H1 (cell line): ENCODE results near the gene OMP. TPM values are rescaled to one million over a fixed set of nuclear protein-coding genes. Genes with fewer than 3 reads are reported as not detected.

Experiments used
- CTCF ChIA-PET: fragments of 300-600 bp; sonication (Branson Sonifier 250); formaldehyde crosslinking; loops from one replicate; lab custom pipeline; 2021; ENCODE audit not compliant: partially characterized antibody; lab: Charles Lee
- POLR2A ChIA-PET: fragments of 300-600 bp; sonication (Branson Sonifier 250); formaldehyde crosslinking; loops from one replicate; lab custom pipeline; 2021; ENCODE audit warnings: inconsistent platforms; ENCODE audit not compliant: partially characterized antibody; lab: Charles Lee
- DNase-seq, 2 experiments: peaks; one replicate each; pipeline versions ENCODE4 v3.0.0 to v3.0.0-alpha.2; 2010 to 2022; ENCODE audit warnings: low spot score in 2 of 2, low read depth in 1 of 2, mixed read lengths in 1 of 2
- FAIRE-seq: peaks from 2 replicates; lab custom pipeline; 2011; peaks lifted over from hg19 to GRCh38; lab: Jason Lieb, UNC
- H2AFZ ChIP-seq: 2 replicates; pipeline ENCODE4 v1.8.1; 2012; ENCODE audit warnings: low read length, inconsistent platforms
- H2AK5ac ChIP-seq: 2 replicates; pipeline ENCODE4 v1.6.1; 2013; ENCODE audit warnings: low read depth, low read length
- H2BK120ac ChIP-seq: replicated peaks from 2 replicates; pipeline ENCODE3; 2013; ENCODE audit warnings: low read depth, low read length, inconsistent platforms
- H2BK12ac ChIP-seq: 2 replicates; pipeline ENCODE4 v1.6.1; 2013; ENCODE audit warnings: low read depth, low read length
- H2BK15ac ChIP-seq: 2 replicates; pipeline ENCODE4 v1.6.1; 2013; ENCODE audit warnings: low read length
- H2BK20ac ChIP-seq: 2 replicates; pipeline ENCODE4 v1.6.1; 2013; ENCODE audit warnings: low read length
- H2BK5ac ChIP-seq: 2 replicates; pipeline ENCODE4 v1.6.1; 2013; ENCODE audit warnings: low read depth, low read length
- H3K14ac ChIP-seq: 2 replicates; pipeline ENCODE4 v1.6.1; 2013; ENCODE audit warnings: inconsistent platforms; ENCODE audit not compliant: insufficient read length
- H3K18ac ChIP-seq: 2 replicates; pipeline ENCODE4 v1.6.1; 2013; ENCODE audit warnings: low read length; ENCODE audit errors: extremely low read depth
- H3K23ac ChIP-seq: 2 replicates; pipeline ENCODE4 v1.6.1; 2013; ENCODE audit warnings: inconsistent platforms; ENCODE audit not compliant: insufficient read length
- H3K23me2 ChIP-seq: 2 replicates; pipeline ENCODE4 v1.6.1; 2013; ENCODE audit warnings: low read depth, low read length
- H3K27ac ChIP-seq: 2 replicates; pipeline ENCODE4 v1.6.1; 2011; ENCODE audit warnings: low read depth, low read length, inconsistent platforms
- H3K27me3 ChIP-seq, 4 experiments: replicated peaks in 1 of 4; 1 replicate in 1 of 4; 2 replicates in 3 of 4; pipeline versions ENCODE4 v1.6.1 to v1.8.1; 2011 to 2013; ENCODE audit warnings: low read length in 3 of 4, mild to moderate bottlenecking in 3 of 4, inconsistent platforms in 2 of 4, mixed read lengths in 2 of 4, moderate library complexity in 1 of 4; ENCODE audit not compliant: control insufficient read depth in 3 of 4, insufficient read depth in 3 of 4; ENCODE audit errors: extremely low read depth in 1 of 4
- H3K36me3 ChIP-seq, 4 experiments: 2 replicates each; pipeline versions ENCODE4 v1.6.1 to v1.8.1; 2011 to 2013; ENCODE audit warnings: mild to moderate bottlenecking in 4 of 4, low read length in 3 of 4, moderate library complexity in 2 of 4, control low read depth in 1 of 4, inconsistent platforms in 1 of 4; ENCODE audit not compliant: insufficient read depth in 4 of 4, control insufficient read depth in 2 of 4
- H3K4ac ChIP-seq: replicated peaks from 2 replicates; pipeline ENCODE3; 2013; ENCODE audit warnings: low read length, low read depth, mixed read lengths, inconsistent platforms; ENCODE audit not compliant: insufficient read length
- H3K4me1 ChIP-seq, 4 experiments: replicated peaks in 1 of 4; 1 replicate in 1 of 4; 2 replicates in 3 of 4; pipeline versions ENCODE4 v1.6.1 to v1.8.1; 2011 to 2013; ENCODE audit warnings: low read length in 3 of 4, inconsistent platforms in 2 of 4, mixed read lengths in 1 of 4; ENCODE audit not compliant: insufficient read depth in 4 of 4, control insufficient read depth in 3 of 4
- H3K4me2 ChIP-seq, 2 experiments: 2 replicates each; pipeline versions ENCODE4 v1.6.1 to v1.8.1; 2011 to 2013; ENCODE audit warnings: low read depth in 2 of 2, low read length in 2 of 2, control low read depth in 1 of 2, inconsistent platforms in 1 of 2, mild to moderate bottlenecking in 1 of 2; ENCODE audit not compliant: insufficient read depth in 1 of 2
- H3K4me3 ChIP-seq, 4 experiments: fragments of 200-600, 300-600 bp in 1 of 4; sonication (generic), shearing (Covaris generic), sonication (Bioruptor Twin) in 1 of 4; 2 replicates each; pipeline versions ENCODE4 v1.5.1 to v1.8.1; 2011 to 2016; ENCODE audit warnings: low read length in 4 of 4, low read depth in 3 of 4, control low read depth in 2 of 4, inconsistent platforms in 2 of 4, mild to moderate bottlenecking in 2 of 4, mixed read lengths in 1 of 4, moderate library complexity in 1 of 4; ENCODE audit not compliant: insufficient read depth in 2 of 4; ENCODE audit errors: extremely low read depth in 1 of 4
- H3K56ac ChIP-seq: replicated peaks from 2 replicates; pipeline ENCODE3; 2013; ENCODE audit warnings: low read depth, mild to moderate bottlenecking, mixed read lengths, low read length, inconsistent platforms; ENCODE audit not compliant: insufficient read length
- H3K79me1 ChIP-seq: 2 replicates; pipeline ENCODE4 v1.6.1; 2013; ENCODE audit warnings: low read depth, low read length, control low read depth
- H3K79me2 ChIP-seq, 2 experiments: 2 replicates each; pipeline versions ENCODE4 v1.6.1 to v1.8.1; 2012 to 2013; ENCODE audit warnings: low read length in 2 of 2, mild to moderate bottlenecking in 2 of 2, inconsistent platforms in 1 of 2; ENCODE audit not compliant: insufficient read depth in 2 of 2, control insufficient read depth in 1 of 2
- H3K9ac ChIP-seq, 4 experiments: replicated peaks in 1 of 4; 1 replicate in 1 of 4; 2 replicates in 3 of 4; pipeline versions ENCODE4 v1.6.1 to v1.8.1; 2011 to 2013; ENCODE audit warnings: low read depth in 3 of 4, low read length in 3 of 4, control low read depth in 2 of 4, mild to moderate bottlenecking in 2 of 4, moderate library complexity in 2 of 4, inconsistent platforms in 1 of 4; ENCODE audit errors: extremely low read depth in 1 of 4
- H3K9me3 ChIP-seq, 2 experiments: 2 replicates each; pipeline versions ENCODE4 v1.6.1 to v1.8.1; 2012 to 2013; ENCODE audit warnings: mild to moderate bottlenecking in 2 of 2, moderate library complexity in 2 of 2, control low read depth in 1 of 2, inconsistent platforms in 1 of 2, low read depth in 1 of 2, low read length in 1 of 2, mixed read lengths in 1 of 2; ENCODE audit not compliant: insufficient read depth in 2 of 2
- H4K20me1 ChIP-seq, 2 experiments: replicated peaks in 1 of 2; 2 replicates each; pipeline versions ENCODE3 to v1.8.1; 2011 to 2013; ENCODE audit warnings: inconsistent platforms in 2 of 2, low read length in 2 of 2, mild to moderate bottlenecking in 1 of 2; ENCODE audit not compliant: insufficient read depth in 2 of 2, control insufficient read depth in 1 of 2
- H4K5ac ChIP-seq: 2 replicates; pipeline ENCODE4 v1.6.1; 2013; ENCODE audit warnings: low read length, low read depth, mixed read lengths, inconsistent platforms; ENCODE audit not compliant: insufficient read length
- H4K8ac ChIP-seq: 2 replicates; pipeline ENCODE4 v1.8.0; 2013; ENCODE audit warnings: mild to moderate bottlenecking, moderate library complexity, low read length, inconsistent platforms; ENCODE audit not compliant: insufficient read depth; ENCODE audit errors: extremely low read depth
- H4K91ac ChIP-seq: replicated peaks from 2 replicates; pipeline ENCODE3; 2013; ENCODE audit warnings: low read length, mixed read lengths, inconsistent platforms; ENCODE audit not compliant: insufficient read length
- ATF2 ChIP-seq: IDR thresholded peaks from 2 replicates; pipeline ENCODE4 v1.6.1; 2012; ENCODE audit warnings: low read length, inconsistent platforms
- CBX8 ChIP-seq: fragments of 300-800, 300-1000 bp; sonication (generic); IDR thresholded peaks from 2 replicates; pipeline ENCODE4 v1.7.1; 2016; ENCODE audit warnings: low read depth, low read length, borderline replicate concordance
- JUN ChIP-seq: IDR thresholded peaks from 2 replicates; pipeline ENCODE4 v1.6.1; 2011; ENCODE audit warnings: low read depth, mild to moderate bottlenecking, improper control_type of control experiment, low read length
- KDM5A ChIP-seq: fragments of 200-600 bp; IDR thresholded peaks from 2 replicates; pipeline ENCODE4 v1.7.1; 2012; ENCODE audit warnings: mild to moderate bottlenecking, low read length, inconsistent platforms, mixed read lengths
- RNF2 ChIP-seq: fragments of 200-900, 300-1000 bp; sonication (generic); IDR thresholded peaks from 2 replicates; pipeline ENCODE4 v1.7.1; 2016; ENCODE audit warnings: borderline replicate concordance, low read depth, mild to moderate bottlenecking, antibody characterized with exemption, low read length; ENCODE audit not compliant: poor library complexity, severe bottlenecking; ENCODE audit errors: missing control alignments
- TBP ChIP-seq: IDR thresholded peaks from 2 replicates; pipeline ENCODE4 v1.6.1; 2011; ENCODE audit warnings: low read depth, low read length, improper control_type of control experiment
- USF2 ChIP-seq: IDR thresholded peaks from 2 replicates; pipeline ENCODE4 v1.6.1; 2011; ENCODE audit warnings: low read length, improper control_type of control experiment
- YY1 ChIP-seq: IDR thresholded peaks from 2 replicates; pipeline ENCODE4 v1.6.1; 2011; ENCODE audit warnings: low read depth, mild to moderate bottlenecking, low read length
- ZNF274 ChIP-seq: IDR thresholded peaks from 2 replicates; pipeline ENCODE4 v1.7.0; 2012; ENCODE audit warnings: low read length, borderline replicate concordance; ENCODE audit errors: extremely low read depth
- WGBS, 2 experiments: shearing (Covaris generic) in 1 of 2; methylation state at CpG; one replicate each; pipeline versions ENCODE4 v1.1.6 to v1.1.7; 2013 to 2015; ENCODE audit warnings: low lambda C conversion rate in 2 of 2, mixed read lengths in 2 of 2, inconsistent platforms in 1 of 2, low coverage in 1 of 2, missing lambda C conversion rate in 1 of 2; ENCODE audit not compliant: insufficient replicate concordance in 2 of 2, insufficient coverage in 1 of 2, insufficient read length in 1 of 2; ENCODE audit errors: extremely low coverage in 1 of 2, missing lambda C conversion rate in 1 of 2; 5-methylcytosine and 5-hydroxymethylcytosine counted together
- polyA plus RNA-seq, 7 experiments: library from polyadenylated mRNA; depleted of rRNA in 3 of 7; stranded (reverse) in 5 of 7; unstranded in 2 of 7; fragments of >200 nt in 5 of 7; fragments of 200-250 nt in 2 of 7; gene quantifications; 1 replicate in 5 of 7; 2 replicates in 1 of 7; 4 replicates in 1 of 7; pipeline versions ENCODE4 v1.2.1 to v1.2.3, GENCODE V29; 2011 to 2013; ENCODE audit warnings: missing spikeins in 2 of 7, mixed read lengths in 2 of 7
- total RNA-seq: library from RNA; stranded (reverse); fragmentation: NEBNext Ultra II Directional; extraction: Animal tissue kit (Norgen Biotek cat#: 25700); gene quantifications from 2 replicates; pipeline ENCODE4 v1.2.1, GENCODE V29; 2021

OMP gene
- total and polyA plus RNA-seq, 2 of the 8 experiments (the other 6 are each of a cell fraction or from before 2014, with no cell fraction given), result not detected

GRCh38 chr11:77057938-77058474 is 44.6 kb upstream of the OMP start:
- no peaks in the 10 kb centered on the region for H3K79me2 ChIP-seq
- H3K79me1 ChIP-seq, result no peaks in the 10 kb centered on the region
- H3K9me3 ChIP-seq, result peaks cover 0 to 3% of the 10 kb centered on the region in 2 experiments; a peak in 1 of 4 replicates
- H3K14ac ChIP-seq, result no peak overlapping the region
- H3K27me3 ChIP-seq, result no peaks in the 10 kb centered on the region
- POLR2A ChIA-PET, result no interaction called here
- no peaks in the 10 kb centered on the region for H3K23me2 ChIP-seq
- H2AK5ac ChIP-seq, result no peak overlapping the region
- CTCF ChIA-PET, result interaction anchor here (0.9 to 12.7 kb wide), 10 partner anchors 10 to 849 kb away, joined by 3 to 201 read pairs (median 4); no protein-coding TSS in a partner anchor
- no peaks in the 10 kb centered on the region for H3K36me3 ChIP-seq
- no peak overlapping the region for H2BK15ac ChIP-seq
- no peak overlapping the region for H3K18ac ChIP-seq
- DNase-seq (no peak), FAIRE-seq (no peak)
- no peaks in the 10 kb centered on the region for H4K20me1 ChIP-seq
- no peak overlapping the region for H2AFZ ChIP-seq
- H3K9ac ChIP-seq, result no peak overlapping the region
- H2BK20ac ChIP-seq, result no peak overlapping the region
- no peak overlapping the region for H3K4me3 ChIP-seq
- no peak overlapping the region for H3K27ac ChIP-seq
- H2BK120ac ChIP-seq, result no peak overlapping the region
- H4K5ac ChIP-seq, result no peak overlapping the region
- no peak overlapping the region for H2BK12ac ChIP-seq
- H4K91ac ChIP-seq, result no peak overlapping the region
- H3K23ac ChIP-seq, result no peak overlapping the region
- H3K4me1 ChIP-seq, result no peaks in the 10 kb centered on the region
- H4K8ac ChIP-seq, result no peak overlapping the region
- 86% methylated on average over 9 of the region's 9 CpGs; no CpG with 5 or more reads in 1 of the 2 experiments for WGBS, 2 experiments
- H3K56ac ChIP-seq, result no peak overlapping the region
- no peak overlapping the region for H3K4me2 ChIP-seq
- no peak overlapping the region for H2BK5ac ChIP-seq
- no peak overlapping the region for H3K4ac ChIP-seq
- no peak for TF ChIP-seq ZNF274
- TF ChIP-seq RNF2, result no peak
- TF ChIP-seq KDM5A, result no peak
- TF ChIP-seq TBP, result no peak
- no peak for TF ChIP-seq ATF2
- TF ChIP-seq YY1, result no peak
- no peak for TF ChIP-seq JUN
- no peak for TF ChIP-seq USF2
- TF ChIP-seq CBX8, result no peak
